ENCODE data around the gene VPS4B. TPM values are rescaled to one million over a fixed set of nuclear protein-coding genes. Genes with fewer than 3 reads are reported as not detected.

The VPS4B gene
- total RNA-seq, 6 experiments from 2014 or later = 55.5 to 69.3 (median 60.1) TPM

GRCh38 chr18:63399300-63399699, 23.0 kb downstream of the VPS4B start:
- TF ChIP-seq CTCF (IDR thresholded peaks at IDR 0.05) = no peak
- H3K9me3 Mint-ChIP-seq = no peaks in the 10 kb centered on the region
- peaks cover 5% of the 10 kb centered on the region; the same call in 1 of the 2 replicates for H3K4me1 Mint-ChIP-seq (ENCODE audit: low read depth)
- peaks cover 23% of the 10 kb centered on the region for H3K36me3 Mint-ChIP-seq (ENCODE audit: low read depth)
- no peak overlapping the region for H3K4me3 Mint-ChIP-seq
- no peaks in the 10 kb centered on the region for H3K27me3 Mint-ChIP-seq (ENCODE audit: insufficient read depth)
- DNase-seq = no peak
- no peak overlapping the region for H3K27ac Mint-ChIP-seq

- no peak for DNase-seq
- no peak for TF ChIP-seq CTCF (IDR thresholded peaks at IDR 0.05)
- peaks cover 9% of the 10 kb centered on the region for H3K36me3 Mint-ChIP-seq (ENCODE audit: low read depth)
- no peak overlapping the region for H3K4me3 Mint-ChIP-seq
- no peaks in the 10 kb centered on the region; the same call in 1 of the 2 replicates for H3K4me1 Mint-ChIP-seq (ENCODE audit: low read depth)
- no peaks in the 10 kb centered on the region for H3K27me3 Mint-ChIP-seq (ENCODE audit: insufficient read depth)
- H3K27ac Mint-ChIP-seq = no peak overlapping the region
- H3K9me3 Mint-ChIP-seq = no peaks in the 10 kb centered on the region
Measured at GRCh38 chr18:63397349-63397748, 24.9 kb downstream of the VPS4B start.

- no peak overlapping the region for H3K27ac Mint-ChIP-seq
- DNase-seq = no peak
- no peak overlapping the region for H3K4me3 Mint-ChIP-seq
- H3K36me3 Mint-ChIP-seq (ENCODE audit: low read depth) = peaks cover 11% of the 10 kb centered on the region
- no peaks in the 10 kb centered on the region for H3K4me1 Mint-ChIP-seq (ENCODE audit: low read depth)
- H3K27me3 Mint-ChIP-seq (ENCODE audit: insufficient read depth) = no peaks in the 10 kb centered on the region
- no peak for TF ChIP-seq CTCF (IDR thresholded peaks at IDR 0.05)
- H3K9me3 Mint-ChIP-seq = no peaks in the 10 kb centered on the region
Measured at GRCh38 chr18:63395503-63395902, 26.8 kb downstream of the VPS4B start.

- no peak for DNase-seq
- Mint-ChIP-seq H3K4me3 (no peak overlapping the region), H3K4me1 (ENCODE audit: low read depth) (no peaks in the 10 kb centered on the region), H3K27me3 (ENCODE audit: insufficient read depth) (no peaks in the 10 kb centered on the region), H3K27ac (no peak overlapping the region), H3K9me3 (no peaks in the 10 kb centered on the region), H3K36me3 (ENCODE audit: low read depth) (peaks cover 9% of the 10 kb centered on the region)
- TF ChIP-seq CTCF (IDR thresholded peaks at IDR 0.05) = no peak
Measured at GRCh38 chr18:63394954-63395353, 27.3 kb downstream of the VPS4B start.

- Mint-ChIP-seq H3K36me3 (ENCODE audit: low read depth) (peaks cover 25% of the 10 kb centered on the region), H3K9me3 (no peaks in the 10 kb centered on the region), H3K27me3 (ENCODE audit: insufficient read depth) (no peaks in the 10 kb centered on the region), H3K4me3 (no peak overlapping the region), H3K27ac (no peak overlapping the region), H3K4me1 (ENCODE audit: low read depth) (no peaks in the 10 kb centered on the region)
- TF ChIP-seq CTCF (IDR thresholded peaks at IDR 0.05) = no peak
- DNase-seq = no peak
Measured at GRCh38 chr18:63387861-63388260, 34.4 kb downstream of the VPS4B start.

- no peak overlapping the region for H3K27ac Mint-ChIP-seq
- no peak for TF ChIP-seq CTCF (IDR thresholded peaks at IDR 0.05)
- no peak for DNase-seq
- H3K36me3 Mint-ChIP-seq (ENCODE audit: low read depth) = peaks cover 20% of the 10 kb centered on the region
- peaks cover 22% of the 10 kb centered on the region for H3K4me1 Mint-ChIP-seq (ENCODE audit: low read depth)
- H3K9me3 Mint-ChIP-seq = no peaks in the 10 kb centered on the region
- no peak overlapping the region for H3K4me3 Mint-ChIP-seq
- peaks cover 2% of the 10 kb centered on the region for H3K27me3 Mint-ChIP-seq (ENCODE audit: insufficient read depth)
Measured at GRCh38 chr18:63382843-63383242, 39.4 kb downstream of the VPS4B start.

Measured in HFFc6 (cell line).